SH-SY5Y (cell line): ENCODE results near the gene C19orf38.

Experiments
- GATA2 ChIP-seq: IDR thresholded peaks from 2 replicates; pipeline ENCODE4 v1.6.1; 2011; ENCODE audit warnings: mild to moderate bottlenecking, low read depth, low read length
- GATA3 ChIP-seq: IDR thresholded peaks from 2 replicates; pipeline ENCODE4 v1.6.1; 2011; ENCODE audit warnings: low read depth, mild to moderate bottlenecking, low read length, moderate library complexity

GRCh38 chr19:10826846-10827245 is 21.4 kb upstream of the C19orf38 start:
- no peak for TF ChIP-seq GATA3
- TF ChIP-seq GATA2: no peak
